Measurements from ENCODE around the gene LIG1.
A peak's percentile ranks its signal among the peaks of the same experiment; 100 is the strongest.

The LIG1 gene

GRCh38 chr19:48181505-48181904, 11.4 kb upstream of the LIG1 start:
- no peak for DNase-seq

GRCh38 chr19:48176226-48176625, 6.1 kb upstream of the LIG1 start:
- no peak for DNase-seq

DNA sequence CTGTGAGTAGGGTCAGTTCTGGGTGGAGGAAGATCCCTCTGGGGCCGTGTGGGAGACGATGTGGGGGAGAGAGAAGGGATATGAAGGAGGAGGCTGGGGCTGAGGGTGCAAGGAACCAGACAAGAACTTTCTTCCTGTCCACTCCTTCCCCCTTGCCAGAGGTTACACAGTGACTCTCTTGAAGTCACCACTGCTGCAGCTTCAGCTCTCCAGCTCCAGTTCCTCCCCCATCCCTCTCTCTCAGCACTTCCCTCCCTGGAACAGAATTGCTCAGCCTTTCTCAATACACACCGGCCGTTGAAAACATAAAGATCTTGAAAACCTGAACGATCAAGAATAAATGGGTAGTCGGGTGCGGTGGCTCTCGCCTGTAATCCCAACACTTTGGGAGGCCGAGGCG, 5.4 kb upstream of the LIG1 start:
- no peak for DNase-seq

DNA sequence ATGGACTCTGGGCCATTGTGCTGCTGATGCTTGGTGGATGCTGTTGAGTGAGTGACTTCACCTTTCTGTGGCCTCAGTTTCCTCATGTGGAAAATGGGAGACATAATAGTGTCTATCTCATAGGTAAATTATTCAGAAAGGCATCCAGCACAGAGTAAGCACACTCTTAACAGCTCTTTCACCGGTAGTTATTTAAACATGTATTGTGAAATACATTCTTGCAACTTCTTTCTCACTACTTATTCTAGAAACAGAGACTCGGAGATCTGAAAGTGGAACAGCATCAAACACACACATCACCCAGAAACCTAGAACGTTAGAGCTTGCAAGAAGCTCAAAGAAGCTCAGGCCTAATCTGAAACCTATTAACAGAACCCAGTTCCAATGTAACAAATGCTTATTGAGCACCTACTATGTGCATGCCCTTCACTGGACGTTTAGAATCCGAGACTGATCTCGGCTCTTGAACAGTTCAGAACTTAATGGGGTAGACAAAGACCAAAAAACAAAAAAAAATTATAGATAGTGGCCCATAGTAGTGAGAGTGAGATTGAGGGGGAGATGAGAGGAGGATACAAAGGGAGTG, 4.4 kb upstream of the LIG1 start:
- no peak for DNase-seq

DNA sequence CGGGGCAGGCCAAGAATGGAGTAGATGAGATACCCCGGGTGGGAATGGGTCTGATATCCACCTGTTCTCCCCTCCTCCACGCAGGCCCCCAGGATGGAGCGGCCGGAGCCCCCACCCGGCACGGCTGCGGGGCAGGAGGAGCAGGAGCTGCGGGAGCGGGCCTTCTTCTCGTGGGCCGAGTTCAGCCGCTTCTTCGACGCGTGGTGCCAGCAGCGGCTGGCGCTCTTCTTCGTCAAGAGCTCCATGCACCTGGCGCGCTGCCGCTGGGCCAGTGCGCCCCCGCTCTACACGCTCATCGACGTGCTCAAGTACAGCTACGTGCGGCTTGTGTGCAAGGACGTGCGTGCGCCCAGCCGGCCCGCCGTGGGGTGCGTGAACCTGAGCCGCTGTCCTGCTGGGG, 1.6 kb upstream of the LIG1 start:
- no peak for DNase-seq

DNA sequence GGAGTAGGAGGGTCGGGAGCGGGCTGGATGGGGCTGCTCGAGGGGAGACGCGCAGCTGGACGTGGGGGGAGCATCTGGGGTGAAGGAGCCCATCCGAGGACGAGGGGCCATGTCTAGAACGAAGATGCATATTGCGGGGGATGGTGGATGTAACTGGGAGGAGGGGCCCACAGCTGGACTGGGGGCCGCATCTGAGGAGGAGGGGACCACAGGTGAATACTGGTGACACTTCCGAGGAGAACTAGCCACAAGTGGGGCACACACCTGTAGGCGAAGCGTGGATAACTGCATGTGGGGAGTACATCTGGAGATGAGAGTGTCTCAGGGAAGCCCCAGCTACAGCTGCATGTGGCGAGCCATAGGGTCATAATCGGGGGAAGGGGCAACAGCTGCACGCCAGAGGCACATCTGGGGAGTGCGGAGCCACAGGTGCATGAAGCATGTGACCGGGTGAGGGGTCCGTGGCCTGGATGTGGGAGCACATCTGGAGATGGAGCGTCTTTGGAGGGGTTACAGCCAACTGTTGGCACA, 738 bp upstream of the LIG1 start:
- DNase-seq, result no peak

- DNase-seq, result peak; percentile 95
These were observed 586 bp downstream of the LIG1 start for GRCh38 chr19:48169578-48169938.

- no peak for DNase-seq
These were observed 1.5 kb downstream of the LIG1 start for GRCh38 chr19:48168689-48169088.

DNA sequence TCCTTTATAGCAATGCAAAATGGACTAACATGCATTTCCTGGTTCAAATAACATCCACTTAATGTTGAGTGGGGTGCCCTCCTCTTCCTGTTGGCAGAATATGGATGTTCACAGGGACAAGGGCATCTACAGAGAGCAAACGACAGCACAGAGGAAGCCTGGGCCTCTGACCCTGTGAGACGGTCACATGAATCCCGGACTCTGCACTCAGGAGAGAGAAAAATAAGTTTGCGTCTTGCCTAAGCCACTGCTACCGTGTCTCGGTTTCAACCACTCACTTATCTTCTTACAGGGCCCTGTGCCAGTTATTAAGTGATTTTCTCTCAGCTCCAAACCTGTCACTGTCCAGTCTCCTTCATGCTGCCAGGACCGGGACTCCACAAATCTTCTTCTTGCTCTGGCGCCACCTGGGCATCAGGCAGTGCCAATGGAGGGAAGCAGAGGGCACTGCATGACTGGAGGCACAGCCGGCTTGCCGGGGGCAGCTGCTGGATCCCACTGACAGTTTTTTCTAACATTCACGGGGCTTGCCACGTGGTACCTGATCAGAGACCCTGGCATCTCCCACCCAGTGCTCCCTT, 11.8 kb downstream of the LIG1 start:
- DNase-seq, result no peak

DNA sequence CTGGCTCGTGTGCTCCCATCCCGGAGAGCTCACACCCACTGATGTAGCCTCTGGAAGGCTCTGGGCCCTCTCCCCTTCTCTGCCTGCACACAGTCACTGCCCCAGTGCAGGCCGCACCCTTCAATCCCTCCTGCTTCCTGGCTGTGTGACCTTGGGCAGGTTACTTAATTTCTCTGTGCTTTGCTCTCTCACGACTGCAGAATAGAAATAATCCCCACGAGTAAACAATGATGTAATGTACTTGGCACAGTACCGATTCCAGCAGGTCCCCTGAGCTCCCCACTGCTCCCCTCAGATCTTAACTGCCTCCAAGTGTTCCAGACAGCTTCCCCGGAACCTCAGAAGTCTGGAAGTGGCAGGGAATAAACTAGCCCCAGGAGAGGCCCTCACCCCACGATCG, 16.1 kb downstream of the LIG1 start:
- no peak for DNase-seq

- DNase-seq, result peak; percentile 71
These were observed 17.6 kb downstream of the LIG1 start for GRCh38 chr19:48152551-48152950.

- DNase-seq, result no peak
These were observed 20.7 kb downstream of the LIG1 start for GRCh38 chr19:48149430-48149829.

- no peak for DNase-seq
These were observed 21.6 kb downstream of the LIG1 start for GRCh38 chr19:48148576-48148975.

- no peak for DNase-seq
These were observed 22.5 kb downstream of the LIG1 start for GRCh38 chr19:48147597-48148175.

GRCh38 chr19:48139053-48139452, 31.1 kb downstream of the LIG1 start:
- DNase-seq, result no peak

DNA sequence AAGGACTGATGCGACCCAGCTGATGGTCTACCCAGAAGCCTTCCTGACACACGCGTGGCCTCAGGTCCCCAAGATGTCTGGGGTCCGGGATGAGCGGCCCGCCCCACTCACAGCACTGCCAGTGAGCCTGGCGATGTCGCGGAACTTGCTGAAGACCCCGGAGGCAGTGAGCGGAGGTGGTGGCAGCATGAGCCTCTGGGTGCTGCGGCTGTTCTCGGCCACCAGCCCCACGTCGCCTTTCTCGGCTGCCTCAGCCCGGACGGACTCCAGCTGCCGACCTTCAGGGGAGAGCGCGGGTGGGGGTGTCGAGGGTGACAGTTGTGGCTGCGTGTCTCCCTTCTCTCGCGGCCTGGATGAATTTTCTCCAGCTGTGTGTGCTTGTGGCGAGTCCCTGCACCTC, 32.7 kb downstream of the LIG1 start:
- DNase-seq, result no peak

DNA sequence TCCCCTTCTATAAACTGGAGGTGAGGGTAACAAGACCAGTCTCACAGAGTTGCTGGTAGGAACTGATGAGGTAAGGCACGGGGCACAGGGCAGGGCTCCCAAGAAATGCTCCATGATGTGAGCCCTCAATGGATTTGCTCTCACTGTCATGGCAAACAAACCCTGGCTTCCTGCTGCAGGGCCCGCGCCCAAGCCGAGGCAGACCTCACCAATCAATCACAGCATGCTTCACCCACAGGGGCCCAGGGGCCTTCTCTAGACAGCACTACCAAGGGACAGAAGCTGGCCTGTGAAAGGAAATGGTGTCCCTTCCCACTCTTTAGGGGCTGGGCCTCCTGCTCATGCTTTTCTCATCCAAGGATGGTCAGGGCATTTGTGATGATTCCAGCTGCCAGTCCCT, 33.6 kb downstream of the LIG1 start:
- no peak for DNase-seq

DNA sequence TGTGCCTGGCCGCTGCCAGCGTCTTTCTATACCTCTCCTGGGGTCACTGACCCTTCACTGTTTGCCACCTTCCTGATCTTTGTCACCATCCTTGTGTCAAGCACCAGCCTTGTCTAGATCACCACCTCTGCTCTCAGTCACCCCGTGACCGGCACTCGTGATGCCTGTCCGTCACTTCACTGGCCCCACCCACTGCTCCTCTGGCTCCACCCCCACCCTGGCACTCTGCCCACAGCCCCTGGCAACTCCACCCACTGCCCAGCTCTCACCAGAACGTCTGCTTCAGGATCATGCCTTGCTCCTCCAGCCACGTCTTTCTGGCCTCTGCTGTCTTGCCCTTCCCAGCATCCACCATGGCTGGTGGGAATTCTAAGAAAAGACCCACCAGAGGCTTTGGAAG, 34.7 kb downstream of the LIG1 start:
- no peak for DNase-seq

GRCh38 chr19:48133094-48133493, 37.0 kb downstream of the LIG1 start:
- no peak for DNase-seq

GRCh38 chr19:48127561-48127960, 42.6 kb downstream of the LIG1 start:
- no peak for DNase-seq

- no peak for DNase-seq
These were observed 46.1 kb downstream of the LIG1 start for GRCh38 chr19:48123907-48124651.

GRCh38 chr19:48122421-48122820, 47.7 kb downstream of the LIG1 start:
- DNase-seq, result no peak

GRCh38 chr19:48121909-48122371, 48.2 kb downstream of the LIG1 start:
- DNase-seq, result no peak

GRCh38 chr19:48121066-48121465, 49.1 kb downstream of the LIG1 start:
- DNase-seq, result no peak

Measured in activated CD4-positive, alpha-beta T cell treated with anti-CD3 and anti-CD28 coated beads, Interleukin-2, amount 50 U/mL, for 1 hour (primary cell).